ENCODE data around the gene GTF3C2. TPM values are rescaled to one million over a fixed set of nuclear protein-coding genes. Genes with fewer than 3 reads are reported as not detected.
A peak's percentile ranks its signal among the peaks of the same experiment; 100 is the strongest.
"Not testable (repeated sequence)": the region's sequence is repeated elsewhere in the genome, so short reads cannot be mapped to it uniquely, and the experiment has no call there.

Gene GTF3C2
- total RNA-seq, 1 donor from 2014 or later = 26.7 TPM

GRCh38 chr2:27319839-27320238 is 36.7 kb downstream of the GTF3C2 start:
- not testable (repeated sequence) for DNase-seq

GRCh38 chr2:27316655-27317412 is 39.7 kb downstream of the GTF3C2 start:
- no peak for DNase-seq

- no peak for DNase-seq
Observed at GRCh38 chr2:27315122-27315521, 41.4 kb downstream of the GTF3C2 start.

- DNase-seq = no peak
Observed at GRCh38 chr2:27314709-27315108, 41.9 kb downstream of the GTF3C2 start.

GRCh38 chr2:27313882-27314645 is 42.5 kb downstream of the GTF3C2 start:
- DNase-seq = peak; percentile 64

GRCh38 chr2:27312152-27312551 is 44.4 kb downstream of the GTF3C2 start:
- no peak for DNase-seq

- no peak for DNase-seq
Observed at GRCh38 chr2:27309651-27310050, 46.9 kb downstream of the GTF3C2 start.

GRCh38 chr2:27308359-27308881 is 48.1 kb downstream of the GTF3C2 start, which contains the start of gene UCN:
Gene UCN (minus strand): TSS chr2:27308445. CDS start chr2:27307895, 550 bp downstream.
- peak; percentile 69 for DNase-seq

- DNase-seq = no peak
Observed at GRCh38 chr2:27307545-27308358, 48.8 kb downstream of the GTF3C2 start.

- DNase-seq = no peak
Observed at GRCh38 chr2:27307287-27307544, 49.3 kb downstream of the GTF3C2 start.

GRCh38 chr2:27306573-27307286 is 49.8 kb downstream of the GTF3C2 start:
- no peak for DNase-seq

- DNase-seq = no peak
Observed at GRCh38 chr2:27306136-27306535, 50.4 kb downstream of the GTF3C2 start.

GRCh38 chr2:27305516-27305915 is 51.0 kb downstream of the GTF3C2 start:
- DNase-seq = no peak

- no peak for DNase-seq
Observed at GRCh38 chr2:27304488-27305240, 51.9 kb downstream of the GTF3C2 start.

- DNase-seq = peak; percentile 82
Observed at GRCh38 chr2:27303093-27304025, 53.2 kb downstream of the GTF3C2 start.

GRCh38 chr2:27300606-27301005 is 56.0 kb downstream of the GTF3C2 start:
- not testable (repeated sequence) for DNase-seq

- no peak for DNase-seq
Observed at GRCh38 chr2:27298391-27299080, 58.0 kb downstream of the GTF3C2 start.

- DNase-seq = no peak
Observed at GRCh38 chr2:27297195-27297594, 59.4 kb downstream of the GTF3C2 start.

- DNase-seq = no peak
Observed at GRCh38 chr2:27296481-27296880, 60.1 kb downstream of the GTF3C2 start.

- DNase-seq = no peak
Observed at GRCh38 chr2:27294928-27295327, 61.6 kb downstream of the GTF3C2 start.

Measured in dermis blood vessel endothelial cell (primary cell).